Neural cell (in vitro differentiated cells): ENCODE results near the gene ZNF619. TPM values are rescaled to one million over a fixed set of nuclear protein-coding genes. Genes with fewer than 3 reads are reported as not detected.

Experiments
- H2AFZ ChIP-seq: fragments of 200-600, 300-800 bp; sonication (generic), shearing (Covaris generic); 2 replicates; pipeline ENCODE4 v1.6.0; 2014; ENCODE audit warnings: low read depth, mild to moderate bottlenecking, antibody characterized with exemption, low read length, moderate library complexity
- H3F3A ChIP-seq: fragments of 200-600 bp; shearing (Covaris generic); 2 replicates; pipeline ENCODE4 v1.6.1; 2016; ENCODE audit warnings: mild to moderate bottlenecking, moderate library complexity, mixed read lengths, antibody characterized with exemption, low read length; ENCODE audit not compliant: insufficient read depth, poor library complexity, severe bottlenecking
- H3K27ac ChIP-seq: fragments of 200-600, 300-800 bp; sonication (generic), shearing (Covaris generic); 2 replicates; pipeline ENCODE4 v1.5.1; 2014; ENCODE audit warnings: mild to moderate bottlenecking, low read length, moderate library complexity
- H3K27me3 ChIP-seq: fragments of 300-800, 200-600 bp; sonication (generic), shearing (Covaris generic); 2 replicates; pipeline ENCODE4 v1.6.0; 2014; ENCODE audit warnings: mild to moderate bottlenecking, low read depth, low read length, moderate library complexity; ENCODE audit not compliant: insufficient read depth
- H3K36me3 ChIP-seq: fragments of 300-800, 200-600 bp; sonication (generic), shearing (Covaris generic); 2 replicates; pipeline ENCODE4 v1.5.1; 2014; ENCODE audit warnings: mild to moderate bottlenecking, antibody characterized with exemption, low read length, moderate library complexity; ENCODE audit not compliant: insufficient read depth
- H3K4me2 ChIP-seq: fragments of 300-800, 200-600 bp; sonication (generic), shearing (Covaris generic); 2 replicates; pipeline ENCODE4 v1.6.0; 2014; ENCODE audit warnings: mild to moderate bottlenecking, low read length
- H3K4me3 ChIP-seq: fragments of 300-800, 200-600 bp; sonication (generic), shearing (Covaris generic); 2 replicates; pipeline ENCODE4 v1.5.1; 2014; ENCODE audit warnings: mild to moderate bottlenecking, low read length, moderate library complexity
- H3K79me2 ChIP-seq: fragments of 200-600 bp; shearing (Covaris generic); replicated peaks from 2 replicates; pipeline ENCODE4 v1.6.0; 2014; ENCODE audit warnings: mild to moderate bottlenecking, low read length, moderate library complexity; ENCODE audit not compliant: insufficient read depth
- H3K9ac ChIP-seq: fragments of 300-800, 200-600 bp; sonication (generic), shearing (Covaris generic); 2 replicates; pipeline ENCODE4 v1.6.1; 2016; ENCODE audit warnings: mild to moderate bottlenecking, low read length, mixed read lengths
- H3K9me2 ChIP-seq: fragments of 200-600 bp; shearing (Covaris generic); 2 replicates; pipeline ENCODE4 v1.6.1; 2016; ENCODE audit warnings: mild to moderate bottlenecking, low read length, mixed read lengths; ENCODE audit not compliant: insufficient read depth
- H3K9me3 ChIP-seq: fragments of 200-600, 300-800 bp; sonication (generic), shearing (Covaris generic); 2 replicates; pipeline ENCODE4 v1.6.1; 2016; ENCODE audit warnings: mild to moderate bottlenecking, mixed run types, low read length, moderate library complexity, mixed read lengths
- H4K20me1 ChIP-seq: fragments of 200-600 bp; shearing (Covaris generic); 2 replicates; pipeline ENCODE4 v1.6.1; 2016; ENCODE audit warnings: mild to moderate bottlenecking, mixed run types; ENCODE audit not compliant: insufficient read depth
- CTCF ChIP-seq: fragments of 450-650 bp; IDR thresholded peaks from 2 replicates; pipeline ENCODE4 v1.5.1; 2014; ENCODE audit warnings: antibody characterized with exemption, mild to moderate bottlenecking, moderate library complexity; ENCODE audit not compliant: poor library complexity, severe bottlenecking
- EP300 ChIP-seq: fragments of 450-650 bp; conservative IDR thresholded peaks from 2 replicates; pipeline ENCODE4 v1.6.1; 2014; ENCODE audit warnings: antibody characterized with exemption, mild to moderate bottlenecking, moderate library complexity; ENCODE audit not compliant: poor library complexity, severe bottlenecking
- EZH2 ChIP-seq: fragments of 200-600, 300-800 bp; shearing (Covaris generic), sonication (generic); IDR thresholded peaks from 2 replicates; pipeline ENCODE4 v1.6.1; 2014; ENCODE audit warnings: antibody characterized with exemption, low read length, borderline replicate concordance, mild to moderate bottlenecking; ENCODE audit not compliant: insufficient read depth, poor library complexity, severe bottlenecking
- MXI1 ChIP-seq: fragments of 450-650 bp; conservative IDR thresholded peaks from 2 replicates; pipeline ENCODE4 v1.6.1; 2014; ENCODE audit warnings: antibody characterized with exemption, mild to moderate bottlenecking; ENCODE audit not compliant: poor library complexity, severe bottlenecking
- POLR2AphosphoS5 ChIP-seq: IDR thresholded peaks from 2 replicates; pipeline ENCODE4 v1.6.1; 2012
- RAD21 ChIP-seq: fragments of 450-650 bp; conservative IDR thresholded peaks from 2 replicates; pipeline ENCODE4 v1.6.1; 2014; ENCODE audit warnings: antibody characterized with exemption, mild to moderate bottlenecking, moderate library complexity
- REST ChIP-seq: IDR thresholded peaks from 2 replicates; pipeline ENCODE4 v1.6.1; 2012; ENCODE audit warnings: borderline replicate concordance
- SMC3 ChIP-seq: fragments of 450-650 bp; conservative IDR thresholded peaks from 2 replicates; pipeline ENCODE4 v1.6.1; 2014; ENCODE audit warnings: antibody characterized with exemption, mild to moderate bottlenecking, moderate library complexity; ENCODE audit not compliant: poor library complexity
- TAF1 ChIP-seq: IDR thresholded peaks from 2 replicates; pipeline ENCODE4 v1.6.1; 2012; ENCODE audit warnings: low read depth
- polyA plus RNA-seq: library from polyadenylated mRNA; depleted of rRNA; stranded (reverse); fragments of >200 nt; gene quantifications from 2 replicates; pipeline ENCODE4 v1.2.3, GENCODE V29; 2014

The ZNF619 gene
- polyA plus RNA-seq, 1 donor from 2014 or later: 0.33 TPM

GRCh38 chr3:40523781-40524180, 46.9 kb downstream of the ZNF619 start:
- Histone ChIP-seq H4K20me1 (no peaks in the 10 kb centered on the region), H3K9ac (no peak overlapping the region), H3K79me2 (peaks cover 11% of the 10 kb centered on the region), H2AFZ (no peak overlapping the region), H3F3A (no peaks in the 10 kb centered on the region), H3K36me3 (no peaks in the 10 kb centered on the region), H3K9me2 (no peaks in the 10 kb centered on the region), H3K4me3 (peak overlapping the region; percentile 78), H3K27me3 (no peaks in the 10 kb centered on the region), H3K27ac (no peak overlapping the region), H3K4me2 (no peak overlapping the region), H3K9me3 (no peaks in the 10 kb centered on the region)
- TF ChIP-seq EZH2 (no peak), MXI1 (no peak), REST (no peak), POLR2AphosphoS5 (no peak), TAF1 (no peak), RAD21 (no peak), CTCF (no peak), SMC3 (no peak), EP300 (no peak)

GRCh38 chr3:40524222-40524567, 47.3 kb downstream of the ZNF619 start:
- TF ChIP-seq EZH2 (no peak), EP300 (no peak), MXI1 (no peak), CTCF (no peak), TAF1 (no peak), POLR2AphosphoS5 (no peak), REST (no peak), SMC3 (no peak), RAD21 (no peak)
- Histone ChIP-seq H4K20me1 (no peaks in the 10 kb centered on the region), H3K9me2 (no peaks in the 10 kb centered on the region), H3K4me3 (peak overlapping the region; percentile 78), H3K27ac (peak overlapping the region; percentile 63), H3K27me3 (no peaks in the 10 kb centered on the region), H2AFZ (peak overlapping the region; percentile 90), H3K79me2 (peaks cover 11% of the 10 kb centered on the region), H3K4me2 (peak overlapping the region; percentile 60), H3F3A (no peaks in the 10 kb centered on the region), H3K9me3 (no peaks in the 10 kb centered on the region), H3K36me3 (no peaks in the 10 kb centered on the region), H3K9ac (peak overlapping the region; percentile 78)
